GM21367 (cell line): Measurements from ENCODE around the gene RSPO4.

ENCODE experiments used
- ATAC-seq: cut with Tn5 transposase; IDR thresholded peaks from one replicate; pipeline ENCODE4 v1.9.1; 2021; ENCODE audit not compliant: unreplicated experiment

Gene RSPO4

GRCh38 chr20:971346-971745 lies 30.8 kb downstream of the RSPO4 start:
- no peak for ATAC-seq

GRCh38 chr20:969868-970267 lies 32.2 kb downstream of the RSPO4 start:
- no peak for ATAC-seq

- no peak for ATAC-seq
These were observed 34.0 kb downstream of the RSPO4 start for GRCh38 chr20:967796-968742.

GRCh38 chr20:965956-966355 lies 36.2 kb downstream of the RSPO4 start:
- no peak for ATAC-seq

- ATAC-seq = no peak
These were observed 38.3 kb downstream of the RSPO4 start for GRCh38 chr20:963795-964194.

- no peak for ATAC-seq
These were observed 39.4 kb downstream of the RSPO4 start for GRCh38 chr20:962683-963082.

- ATAC-seq = no peak
These were observed 39.9 kb downstream of the RSPO4 start for GRCh38 chr20:962223-962622.

- no peak for ATAC-seq
These were observed 40.3 kb downstream of the RSPO4 start for GRCh38 chr20:961768-962167.

- ATAC-seq = no peak
These were observed 42.0 kb downstream of the RSPO4 start for GRCh38 chr20:959996-960615.

- no peak for ATAC-seq
These were observed 42.9 kb downstream of the RSPO4 start for GRCh38 chr20:958936-959815.

- ATAC-seq = no peak
These were observed 44.6 kb downstream of the RSPO4 start for GRCh38 chr20:957544-957943.

- no peak for ATAC-seq
These were observed 45.7 kb downstream of the RSPO4 start for GRCh38 chr20:956330-956951.

GRCh38 chr20:955656-956055 lies 46.5 kb downstream of the RSPO4 start:
- no peak for ATAC-seq

- ATAC-seq = no peak
These were observed 47.0 kb downstream of the RSPO4 start for GRCh38 chr20:955111-955510.

- ATAC-seq = no peak
These were observed 48.4 kb downstream of the RSPO4 start for GRCh38 chr20:953742-954141.

GRCh38 chr20:952196-952795 lies 49.8 kb downstream of the RSPO4 start:
- ATAC-seq = no peak

GRCh38 chr20:951384-952169 lies 50.5 kb downstream of the RSPO4 start:
- ATAC-seq = no peak

GRCh38 chr20:949717-950116 lies 52.4 kb downstream of the RSPO4 start:
- no peak for ATAC-seq

GRCh38 chr20:946826-947225 lies 55.3 kb downstream of the RSPO4 start:
- ATAC-seq = no peak

- no peak for ATAC-seq
These were observed 56.3 kb downstream of the RSPO4 start for GRCh38 chr20:945841-946240.
